Measurements from ENCODE around the gene RAMACL. TPM values are rescaled to one million over a fixed set of nuclear protein-coding genes. Genes with fewer than 3 reads are reported as not detected.
"Not testable (repeated sequence)": the region's sequence is repeated elsewhere in the genome, so short reads cannot be mapped to it uniquely, and the experiment has no call there.

RAMACL gene
- 1 to 10 TPM in 1 of 3 donors, under 1 TPM in 2; 0.20 to 3.2 (median 0.26) TPM for polyA plus RNA-seq (ENCODE audit: insufficient read length in 3 of 3)

DNA sequence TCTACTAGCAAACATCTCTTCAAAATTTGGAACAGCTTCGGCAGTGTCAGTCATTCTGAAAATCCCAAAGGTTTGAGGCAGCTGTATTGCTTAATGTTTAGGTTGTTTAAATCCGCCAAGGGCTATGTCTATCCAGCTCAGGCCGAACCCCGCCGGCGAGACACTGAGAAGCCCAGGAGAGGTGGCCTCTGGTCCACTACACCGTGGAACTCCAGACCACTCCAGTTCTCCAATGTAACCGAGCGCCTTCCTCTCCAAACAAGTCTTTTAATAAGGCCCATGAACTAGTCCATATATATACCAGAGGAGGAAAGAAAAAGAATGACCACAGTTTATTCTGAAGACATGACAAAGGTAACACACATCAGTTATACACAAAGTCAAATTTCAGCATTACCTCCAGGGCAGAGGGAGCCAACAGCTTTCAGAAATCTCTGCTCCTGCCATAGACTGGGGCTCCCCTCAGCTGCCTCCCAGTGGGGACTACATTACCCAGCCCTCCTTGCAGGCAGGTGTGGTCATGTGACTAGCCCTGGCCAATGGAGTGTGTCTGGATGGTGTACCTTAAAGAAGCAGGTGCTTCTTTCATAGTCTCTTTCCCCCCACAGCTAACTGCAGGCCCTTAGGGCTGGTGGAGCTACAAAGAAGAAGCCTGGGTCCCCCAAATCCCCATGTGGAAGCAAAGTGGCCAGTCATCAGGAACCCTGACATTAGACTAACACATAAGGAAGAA lies at the start of gene RAMACL:
TSS of gene RAMACL (minus strand) at position 255 of the 733 bp plus-strand sequence. CDS start at position 54, 201 bp downstream.
- DNase-seq (ENCODE audit: low read depth in 3 of 3, low spot score in 2 of 3): no peak

DNA sequence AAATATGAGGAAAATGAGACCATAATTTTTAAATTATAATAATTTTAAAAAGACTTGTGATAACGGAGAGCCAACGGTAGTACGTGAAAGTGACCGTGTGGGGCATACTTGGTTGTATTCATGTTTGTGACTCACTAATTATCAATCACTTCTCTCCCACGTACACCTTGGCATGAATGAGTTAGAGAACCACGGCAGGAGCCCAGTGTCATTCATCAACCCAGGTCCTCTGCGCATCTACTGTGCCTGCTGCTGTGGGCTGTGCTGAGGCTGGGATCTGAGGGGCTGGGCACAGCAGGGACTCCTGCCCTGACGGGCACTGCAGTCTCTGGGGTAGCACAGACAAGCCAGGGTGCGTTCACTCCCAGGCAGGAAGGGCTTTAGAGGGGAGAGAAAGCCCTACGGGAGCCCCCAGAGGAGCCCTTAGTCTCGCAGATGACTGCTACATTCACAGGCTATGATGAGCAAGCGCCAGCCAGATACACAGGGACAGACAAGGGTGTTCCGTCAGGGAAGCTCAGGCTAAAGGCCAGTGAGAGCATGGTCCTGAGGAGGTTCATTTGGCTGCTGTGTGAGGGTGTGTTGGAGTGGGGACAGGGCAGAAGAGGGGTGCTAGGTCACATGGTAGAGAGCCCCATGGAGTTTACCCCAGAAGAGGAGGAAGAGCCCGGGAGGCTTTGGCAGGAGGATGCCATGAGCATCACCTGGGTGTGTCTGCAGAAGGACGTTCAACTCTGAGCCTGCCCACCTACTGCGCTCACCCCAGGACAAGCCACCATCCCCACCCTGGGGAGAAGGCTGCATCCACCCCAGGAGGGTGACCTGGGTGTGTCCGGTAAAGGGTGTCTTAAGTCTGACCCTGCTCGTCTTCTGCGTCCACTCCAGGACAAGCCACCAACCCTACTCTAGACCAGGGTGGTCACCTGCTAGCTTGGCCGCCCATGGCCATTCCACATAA lies 48.8 kb upstream of the RAMACL start:
- DNase-seq (ENCODE audit: low read depth in 3 of 3, low spot score in 2 of 3): no peak

DNA sequence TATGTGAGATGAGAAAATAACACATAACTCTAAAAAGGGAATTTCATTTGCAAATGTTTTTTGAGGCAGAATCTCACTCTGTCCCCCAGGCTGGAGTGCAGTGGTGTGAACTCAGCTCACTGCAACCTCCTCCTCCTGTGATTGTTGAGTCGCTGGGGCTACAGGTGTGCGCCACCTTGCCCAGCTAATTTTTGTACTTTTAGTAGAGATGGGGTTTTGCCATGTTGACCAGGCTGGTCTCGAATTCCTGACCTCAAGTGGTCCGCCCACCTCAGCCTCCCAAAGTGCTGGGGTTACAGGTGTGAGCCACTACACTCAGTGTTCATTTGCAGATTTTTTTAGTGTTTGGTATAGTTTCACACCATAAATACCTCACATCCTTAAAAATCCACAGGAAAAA lies 48.1 kb upstream of the RAMACL start:
- not testable (repeated sequence) for DNase-seq (ENCODE audit: low read depth in 3 of 3, low spot score in 2 of 3)

DNA sequence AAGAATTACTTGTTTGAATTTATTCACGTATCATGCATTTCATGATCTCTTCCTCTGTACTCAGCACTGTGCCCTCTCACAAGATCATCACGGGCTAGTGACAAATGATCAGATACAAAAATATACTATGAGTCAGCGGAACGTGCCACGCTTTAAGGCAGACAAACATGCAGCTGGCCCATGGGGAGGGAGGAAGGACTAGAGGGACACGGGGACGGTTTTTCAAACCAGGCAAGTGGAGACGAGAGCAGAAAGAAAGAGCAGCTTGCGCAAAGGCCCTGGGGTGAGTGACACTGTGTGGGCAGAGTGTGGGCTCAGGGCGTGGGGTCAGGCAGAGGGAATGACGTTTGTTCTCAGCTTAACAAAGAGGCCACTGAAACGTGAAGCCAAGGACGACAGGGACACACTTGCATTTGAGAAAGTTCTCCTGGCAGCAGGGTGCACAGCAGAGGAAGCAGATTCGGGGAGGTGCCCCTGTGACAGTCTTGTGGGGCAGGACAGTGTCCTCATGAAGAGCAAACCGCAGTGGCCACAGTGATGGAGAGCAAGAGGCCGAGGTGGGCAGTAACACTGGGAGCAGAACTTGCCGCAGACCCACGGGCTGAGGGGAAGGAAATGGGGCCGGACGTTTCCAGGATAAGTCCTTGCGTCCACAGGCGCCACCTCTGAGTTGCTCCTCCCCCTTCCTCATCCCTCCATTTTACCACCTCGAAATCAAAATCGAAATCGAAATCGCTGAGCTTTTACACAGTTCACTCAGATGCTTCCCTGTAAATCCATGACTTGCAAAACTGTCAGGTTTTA lies 47.5 kb upstream of the RAMACL start:
- no peak for DNase-seq (ENCODE audit: low read depth in 3 of 3, low spot score in 2 of 3)

DNA sequence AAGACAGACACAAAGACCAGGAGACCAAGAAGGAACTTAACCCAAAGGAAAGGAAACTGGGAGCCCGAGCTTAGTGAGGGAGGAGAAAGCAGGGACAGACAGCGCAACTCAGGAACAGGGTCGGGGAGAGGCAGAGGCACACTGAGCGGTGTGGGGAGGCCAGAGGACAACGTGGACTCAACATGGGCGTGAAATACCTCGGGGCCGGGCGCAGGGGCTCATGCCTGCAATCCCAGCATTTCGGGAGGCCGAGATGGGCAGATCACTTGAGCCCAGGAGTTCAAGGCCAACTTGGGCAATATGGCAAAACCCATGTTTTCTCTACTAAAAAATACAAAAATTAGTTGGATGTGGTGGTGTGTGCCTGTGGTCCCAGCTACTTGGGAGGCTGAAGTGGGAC lies 46.3 kb upstream of the RAMACL start:
- DNase-seq (ENCODE audit: low read depth in 3 of 3, low spot score in 2 of 3): no peak

DNA sequence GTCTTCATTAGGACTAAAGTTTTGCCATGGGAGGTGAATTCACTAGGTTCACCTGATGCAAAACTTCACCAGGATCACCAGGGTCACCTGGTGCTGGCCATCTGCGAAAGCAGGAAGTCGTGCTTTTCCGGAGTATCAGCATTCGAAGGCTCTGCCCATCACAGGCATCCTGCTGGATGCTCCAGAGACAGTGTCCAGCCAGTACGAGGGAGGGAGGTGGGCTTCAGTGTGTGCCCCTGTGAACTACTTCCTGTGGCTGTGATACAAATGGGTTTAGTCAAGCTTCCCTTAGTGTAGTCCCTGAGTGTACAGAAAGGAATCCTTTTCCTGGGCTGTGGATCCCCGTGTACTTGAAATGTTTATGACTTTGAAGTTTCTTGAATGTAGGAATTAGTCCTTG lies 44.0 kb upstream of the RAMACL start:
- DNase-seq (ENCODE audit: low read depth in 3 of 3, low spot score in 2 of 3): no peak

DNA sequence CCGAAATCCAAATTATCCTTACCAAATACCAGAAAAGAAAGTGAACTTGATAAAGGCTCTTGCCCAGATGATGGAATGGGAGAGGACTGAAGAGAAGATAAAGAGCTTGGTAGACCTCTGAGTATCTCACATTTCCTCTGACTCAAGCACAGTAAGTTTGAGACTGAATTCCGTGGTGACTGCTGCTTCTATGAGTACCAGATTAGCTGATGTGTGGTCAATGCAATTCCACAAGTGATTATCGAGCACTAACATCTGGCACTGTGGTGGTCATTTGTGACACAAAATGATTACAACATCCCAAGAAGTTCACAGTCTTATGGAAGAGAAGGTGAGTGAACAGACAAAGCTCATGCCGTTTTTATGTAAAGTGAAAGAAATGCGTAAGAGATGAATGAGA lies 43.1 kb upstream of the RAMACL start:
- DNase-seq (ENCODE audit: low read depth in 3 of 3, low spot score in 2 of 3): no peak

DNA sequence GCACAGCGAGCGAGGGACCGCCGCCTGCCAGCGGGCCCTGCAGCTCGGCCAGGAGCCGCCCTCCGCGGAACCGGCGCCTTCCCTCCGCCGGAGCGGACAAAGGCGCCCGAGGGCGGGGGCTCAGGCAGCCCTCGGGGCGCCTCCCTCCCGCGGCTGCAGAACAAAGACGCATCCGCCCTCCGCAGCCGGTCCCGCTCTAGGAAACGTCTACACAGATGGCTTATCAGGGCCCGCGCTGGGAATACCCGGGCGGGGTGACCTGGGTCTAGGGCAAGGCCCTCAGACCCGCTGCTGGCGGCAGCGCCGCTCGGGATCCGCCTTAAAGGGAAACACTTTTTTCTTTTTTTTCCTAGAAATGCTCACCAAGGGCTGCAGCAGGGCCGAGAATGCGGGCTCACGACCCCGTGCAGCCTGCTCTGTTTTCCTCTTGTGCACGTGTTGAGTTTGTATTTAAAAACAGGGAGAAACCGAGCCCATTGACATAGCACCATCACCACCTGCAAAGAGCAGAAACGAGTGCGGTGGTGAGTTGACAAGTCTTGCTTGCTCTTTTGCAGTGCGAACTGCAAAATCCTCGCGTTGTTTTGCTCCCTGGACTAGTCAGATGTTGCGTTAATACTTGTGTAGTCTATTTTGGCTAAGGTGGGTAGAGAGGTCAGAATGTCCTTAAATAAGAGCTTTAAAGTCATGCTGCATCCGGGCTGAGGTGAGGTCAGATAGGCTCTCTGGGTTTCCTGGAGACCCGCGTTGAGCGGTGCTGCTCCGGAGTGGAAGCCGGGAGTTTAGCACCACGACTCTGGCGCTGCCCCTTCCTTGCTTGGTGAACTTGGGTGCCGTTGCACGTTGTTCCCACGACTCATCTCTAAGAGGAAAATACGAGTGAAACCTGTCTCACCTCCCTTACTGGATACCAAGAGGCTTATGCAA lies 41.7 kb upstream of the RAMACL start:
- no peak for DNase-seq (ENCODE audit: low read depth in 3 of 3, low spot score in 2 of 3)

DNA sequence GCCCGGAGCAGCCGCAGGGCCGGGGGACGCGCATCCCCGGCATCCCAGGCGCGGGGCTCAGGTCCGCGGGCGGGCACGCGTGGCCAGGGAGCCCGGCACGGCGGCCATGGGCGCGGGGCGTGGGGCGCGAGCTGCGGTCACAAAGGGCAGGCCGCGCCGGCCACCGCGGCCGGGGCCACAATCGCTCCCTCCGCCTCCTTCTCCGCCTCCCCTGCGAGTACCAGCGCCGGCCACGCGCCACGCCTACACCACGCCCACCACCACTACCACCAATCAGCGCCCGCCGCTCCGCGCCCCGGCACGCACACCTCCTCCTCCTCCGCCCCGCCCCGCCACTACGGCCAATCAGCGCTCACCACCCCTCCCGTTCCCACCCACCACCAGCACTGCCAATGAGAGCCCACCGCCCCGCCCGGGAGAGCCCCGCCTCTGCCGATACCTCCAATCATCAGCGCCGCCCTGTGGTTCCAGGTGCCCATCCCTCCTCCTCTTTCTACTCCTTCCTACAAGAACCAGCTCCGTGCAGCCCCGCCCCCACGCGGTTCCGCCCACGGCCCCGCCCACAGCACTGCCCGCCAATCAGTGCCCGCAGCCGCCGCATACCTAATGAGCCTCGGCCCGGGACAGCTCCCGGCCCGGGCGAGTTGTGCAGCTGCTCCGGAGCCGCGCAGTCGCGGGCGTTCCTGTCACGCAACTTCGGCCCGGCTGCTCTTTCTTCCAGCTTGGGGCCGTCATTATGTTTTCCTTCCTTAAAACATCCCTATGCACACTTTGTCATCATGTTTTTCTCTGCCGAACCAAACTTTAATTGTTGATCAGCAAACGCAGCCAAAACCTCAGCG lies 40.8 kb upstream of the RAMACL start, which contains the start of gene RPS6KA2:
TSS of gene RPS6KA2 (minus strand) at position 219 of the 842 bp plus-strand sequence. CDS start 232 bp downstream, outside the sequence.
- DNase-seq (ENCODE audit: low read depth in 3 of 3, low spot score in 2 of 3): peak; percentile 92 to 98 (median 98)

DNA sequence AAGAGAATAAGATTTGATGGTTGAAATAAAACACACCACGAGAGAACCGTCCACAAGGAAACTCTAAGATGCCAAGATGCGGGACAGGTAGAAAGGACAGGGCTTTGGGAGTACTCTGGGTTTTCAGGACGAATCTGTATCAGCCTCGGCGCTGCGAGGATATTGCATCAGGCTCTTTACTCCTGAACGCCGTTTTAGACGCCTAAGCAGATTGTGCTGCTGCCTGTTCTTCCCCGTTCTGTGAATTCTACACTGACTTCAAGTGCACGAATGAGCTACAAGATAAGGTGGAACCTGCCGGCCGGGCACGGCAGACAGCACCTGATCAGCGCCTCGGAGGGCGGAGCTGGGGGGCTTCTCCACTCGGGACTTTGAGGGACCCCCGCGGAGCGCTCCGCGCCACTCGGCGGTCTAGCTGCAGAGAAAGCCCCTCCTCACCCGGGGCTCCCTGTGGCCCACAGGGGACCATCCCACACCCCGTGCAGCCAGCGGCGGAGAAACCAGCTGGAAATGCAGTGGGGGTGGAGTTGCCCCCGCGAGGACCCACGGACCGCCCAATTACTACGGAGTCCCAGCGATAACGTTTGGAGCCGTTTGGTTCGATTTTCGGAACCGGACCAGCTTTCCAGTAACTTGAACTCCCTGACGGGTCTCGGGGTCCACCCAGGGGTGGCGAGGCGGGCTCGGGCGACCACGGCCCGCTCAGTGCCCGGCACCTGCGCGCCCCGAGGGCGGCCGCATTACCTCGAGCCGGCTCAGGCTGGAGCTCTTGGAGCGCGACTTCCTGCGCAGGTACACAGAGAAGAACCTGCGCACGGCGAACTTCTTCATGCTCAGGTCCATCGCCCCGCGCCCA lies 39.9 kb upstream of the RAMACL start:
- DNase-seq (ENCODE audit: low read depth in 3 of 3, low spot score in 2 of 3): no peak

DNA sequence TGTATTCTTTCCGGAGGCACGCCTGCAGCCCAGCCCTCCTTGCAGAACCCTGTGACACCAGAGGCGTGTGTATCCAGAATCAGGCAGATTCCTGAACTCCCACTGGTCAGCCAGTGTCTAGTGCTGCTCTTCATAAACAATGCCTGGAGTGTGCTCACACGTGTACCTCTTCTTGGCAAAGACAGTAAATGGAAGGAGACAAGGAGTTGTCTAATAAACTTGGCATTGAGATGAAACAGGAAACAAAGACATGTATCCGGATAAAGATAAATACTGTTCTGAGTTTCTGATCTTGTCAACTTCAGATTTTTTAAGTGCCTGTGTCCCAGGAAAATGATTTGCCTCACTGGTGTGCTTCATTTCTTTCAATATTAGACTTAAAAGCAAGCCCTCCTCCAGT lies 38.9 kb upstream of the RAMACL start:
- no peak for DNase-seq (ENCODE audit: low read depth in 3 of 3, low spot score in 2 of 3)

DNA sequence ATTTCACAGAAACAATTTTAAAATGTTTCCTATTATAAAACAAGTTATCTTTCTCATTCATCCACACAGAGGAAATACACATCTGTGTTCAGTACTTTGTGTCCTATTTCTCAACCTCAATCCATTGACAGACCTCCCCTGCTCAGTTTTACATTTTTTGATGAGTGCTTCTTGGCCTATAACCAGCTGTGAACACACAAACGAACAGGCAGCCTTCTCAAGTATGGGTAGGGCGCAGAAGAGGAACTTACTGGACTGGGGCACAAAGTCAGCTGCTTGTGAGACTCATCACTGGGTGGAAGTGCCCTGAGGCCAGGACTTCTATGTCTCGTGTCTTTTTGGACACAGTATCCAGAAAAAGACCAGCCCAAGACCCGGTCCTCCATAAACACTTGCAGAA lies 37.8 kb upstream of the RAMACL start:
- no peak for DNase-seq (ENCODE audit: low read depth in 3 of 3, low spot score in 2 of 3)

DNA sequence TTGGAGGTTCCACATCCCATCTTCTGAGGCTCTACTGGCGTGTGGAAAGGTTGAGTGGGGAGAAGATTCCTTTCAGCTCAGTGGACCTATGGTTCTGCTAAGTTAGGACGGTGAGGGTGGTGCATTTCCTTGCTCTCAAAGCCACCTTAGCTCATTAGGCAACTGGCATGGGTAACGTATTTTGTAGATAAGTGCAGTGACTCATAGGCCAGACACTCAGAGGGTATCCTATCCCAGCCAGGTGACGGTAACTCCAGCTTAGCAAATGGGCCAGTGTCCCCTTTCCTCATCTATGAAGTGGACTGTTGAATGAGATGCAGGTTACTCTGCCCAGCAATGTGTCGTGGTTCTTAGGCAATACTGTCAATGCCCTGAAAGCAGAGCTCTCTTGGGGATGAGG lies 36.8 kb upstream of the RAMACL start:
- DNase-seq (ENCODE audit: low read depth in 3 of 3, low spot score in 2 of 3): no peak

DNA sequence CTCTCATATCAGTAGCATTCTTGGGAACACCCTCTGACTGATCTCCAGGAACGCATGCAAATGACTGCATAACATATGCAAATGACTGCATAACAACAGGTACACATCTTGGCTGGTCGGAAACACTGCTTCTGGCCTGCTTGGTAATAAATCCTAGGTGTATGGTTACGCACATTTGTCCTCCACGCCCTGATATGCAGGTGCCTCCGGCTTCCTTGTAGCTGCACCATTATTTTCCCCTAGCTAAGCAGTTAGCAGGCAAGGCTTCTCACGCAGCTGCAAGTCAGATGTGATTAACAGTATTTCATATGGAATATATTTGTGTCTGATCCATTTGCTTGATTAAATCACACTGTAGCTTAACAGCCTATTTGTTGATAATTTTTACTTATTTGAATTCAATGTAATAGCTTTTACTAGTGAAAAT lies 34.6 kb upstream of the RAMACL start:
- DNase-seq (ENCODE audit: low read depth in 3 of 3, low spot score in 2 of 3): no peak

DNA sequence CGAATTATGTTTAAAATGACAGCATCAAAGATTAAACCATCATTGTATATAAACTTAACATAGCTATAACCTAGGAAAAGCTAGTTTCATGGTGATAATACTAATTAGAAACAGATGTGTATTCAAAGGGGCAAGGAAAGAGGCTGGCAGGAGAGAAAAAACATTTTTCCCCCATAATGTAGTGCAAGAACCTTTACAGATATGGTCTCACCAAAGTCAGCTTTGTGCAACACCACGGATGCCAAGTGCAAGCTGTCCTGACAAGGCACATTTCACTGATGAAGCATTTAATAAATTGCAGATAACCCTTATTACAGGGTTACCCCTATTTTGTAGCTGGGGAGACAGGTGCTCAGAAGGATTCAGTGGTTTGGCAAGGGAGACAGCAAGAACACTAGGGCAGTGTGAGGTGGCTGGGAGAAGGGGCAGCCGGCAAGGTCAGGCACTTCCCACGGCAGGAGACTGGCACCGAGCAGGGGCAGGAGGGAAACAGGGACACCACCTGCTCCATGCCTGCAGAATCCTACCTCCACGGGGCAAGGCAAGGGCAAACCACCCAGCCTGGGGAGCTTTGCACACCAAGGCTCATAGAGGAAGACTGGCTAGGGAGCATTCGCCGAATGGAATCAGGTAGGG lies 34.1 kb upstream of the RAMACL start:
- no peak for DNase-seq (ENCODE audit: low read depth in 3 of 3, low spot score in 2 of 3)

DNA sequence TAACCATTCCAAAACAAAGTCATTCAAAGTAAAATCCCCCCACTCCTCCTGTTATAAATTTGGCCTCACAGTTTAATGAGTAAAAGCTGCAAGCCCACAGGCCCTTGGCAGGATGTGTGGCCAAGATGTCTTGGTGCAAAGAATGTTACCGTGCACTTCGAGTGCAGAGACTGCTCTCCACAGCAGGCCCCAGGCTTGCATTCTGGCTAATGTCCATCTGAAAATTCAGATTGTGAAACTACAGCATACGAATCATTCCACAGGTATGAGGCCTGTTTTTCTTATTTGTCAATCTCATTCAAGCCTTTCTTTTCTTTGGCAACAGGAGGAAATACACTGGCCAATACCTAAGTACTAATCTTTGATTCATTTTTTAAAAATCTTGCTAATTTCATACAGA lies 33.4 kb upstream of the RAMACL start:
- no peak for DNase-seq (ENCODE audit: low read depth in 3 of 3, low spot score in 2 of 3)

All from right renal cortex interstitium (tissue), 3 donors.